ENCODE results near the gene OAT. TPM values are rescaled to one million over a fixed set of nuclear protein-coding genes. Genes with fewer than 3 reads are reported as not detected.

The OAT gene
- total and polyA plus RNA-seq, 9 donors = 76.5 to 125 (median 94.5) TPM

GRCh38 chr10:124353091-124353815 is 65.5 kb downstream of the OAT start:
- DNase-seq = no peak
- no peaks in the 10 kb centered on the region for H3K36me3 ChIP-seq
- intact Hi-C loops (cut with DNase I) = no loop called here
- no peak overlapping the region for H3K27ac ChIP-seq
- H3K4me3 ChIP-seq = no peak overlapping the region
- H3K27me3 ChIP-seq = no peaks in the 10 kb centered on the region
- H3K4me1 ChIP-seq (ENCODE audit: insufficient read depth) = peaks cover 2% of the 10 kb centered on the region
- TF ChIP-seq EP300 (IDR thresholded peaks at IDR 0.05) (no peak), POLR2A (IDR thresholded peaks at IDR 0.05) (no peak)
- TF ChIP-seq, protein P1, sequence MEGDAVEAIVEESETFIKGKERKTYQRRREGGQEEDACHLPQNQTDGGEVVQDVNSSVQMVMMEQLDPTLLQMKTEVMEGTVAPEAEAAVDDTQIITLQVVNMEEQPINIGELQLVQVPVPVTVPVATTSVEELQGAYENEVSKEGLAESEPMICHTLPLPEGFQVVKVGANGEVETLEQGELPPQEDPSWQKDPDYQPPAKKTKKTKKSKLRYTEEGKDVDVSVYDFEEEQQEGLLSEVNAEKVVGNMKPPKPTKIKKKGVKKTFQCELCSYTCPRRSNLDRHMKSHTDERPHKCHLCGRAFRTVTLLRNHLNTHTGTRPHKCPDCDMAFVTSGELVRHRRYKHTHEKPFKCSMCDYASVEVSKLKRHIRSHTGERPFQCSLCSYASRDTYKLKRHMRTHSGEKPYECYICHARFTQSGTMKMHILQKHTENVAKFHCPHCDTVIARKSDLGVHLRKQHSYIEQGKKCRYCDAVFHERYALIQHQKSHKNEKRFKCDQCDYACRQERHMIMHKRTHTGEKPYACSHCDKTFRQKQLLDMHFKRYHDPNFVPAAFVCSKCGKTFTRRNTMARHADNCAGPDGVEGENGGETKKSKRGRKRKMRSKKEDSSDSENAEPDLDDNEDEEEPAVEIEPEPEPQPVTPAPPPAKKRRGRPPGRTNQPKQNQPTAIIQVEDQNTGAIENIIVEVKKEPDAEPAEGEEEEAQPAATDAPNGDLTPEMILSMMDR (IDR thresholded peaks at IDR 0.05) = no peak
- H3K9me3 ChIP-seq = no peaks in the 10 kb centered on the region
- 87 to 93% (median 91%) methylated on average over 15 of the region's 15 CpGs for WGBS, 3 donors

- no peaks in the 10 kb centered on the region for H3K27me3 ChIP-seq
Measured at GRCh38 chr10:124351481-124352220, 67.1 kb downstream of the OAT start.

GRCh38 chr10:124350806-124351205 is 67.9 kb downstream of the OAT start:
- Histone ChIP-seq H3K4me1 (ENCODE audit: insufficient read depth) (peaks cover 2% of the 10 kb centered on the region), H3K9me3 (no peaks in the 10 kb centered on the region), H3K27ac (no peak overlapping the region), H3K36me3 (no peaks in the 10 kb centered on the region), H3K4me3 (no peak overlapping the region), H3K27me3 (no peaks in the 10 kb centered on the region)
- DNase-seq = no peak
- 94 to 97% (median 96%) methylated on average over 8 of the region's 8 CpGs for WGBS, 3 donors
- no peak for TF ChIP-seq POLR2A (IDR thresholded peaks at IDR 0.05)
- TF ChIP-seq, protein P1 (IDR thresholded peaks at IDR 0.05) = no peak
- TF ChIP-seq EP300 (IDR thresholded peaks at IDR 0.05) = no peak
- intact Hi-C loops (cut with DNase I) = no loop called here

More at GRCh38 chr10:124351481-124352220, 67.1 kb downstream of the OAT start:
- no peak overlapping the region for H3K4me3 ChIP-seq
- WGBS, 3 donors = 87 to 93% (median 90%) methylated on average over 10 of the region's 10 CpGs
- TF ChIP-seq POLR2A (IDR thresholded peaks at IDR 0.05) = no peak
- TF ChIP-seq EP300 (IDR thresholded peaks at IDR 0.05) = no peak
- TF ChIP-seq, protein P1 (IDR thresholded peaks at IDR 0.05) = no peak
- H3K4me1 ChIP-seq (ENCODE audit: insufficient read depth) = peaks cover 2% of the 10 kb centered on the region
- intact Hi-C loops (cut with DNase I) = no loop called here
- H3K36me3 ChIP-seq = no peaks in the 10 kb centered on the region
- H3K27ac ChIP-seq = no peak overlapping the region
- DNase-seq = no peak
- no peaks in the 10 kb centered on the region for H3K9me3 ChIP-seq

- no peak overlapping the region for H3K27ac ChIP-seq
- H3K36me3 ChIP-seq = no peaks in the 10 kb centered on the region
- H3K9me3 ChIP-seq = no peaks in the 10 kb centered on the region
- no peak for DNase-seq
- peaks cover 2% of the 10 kb centered on the region for H3K4me1 ChIP-seq (ENCODE audit: insufficient read depth)
- no peak overlapping the region for H3K4me3 ChIP-seq
- 90 to 93% (median 91%) methylated on average over 5 of the region's 5 CpGs for WGBS, 3 donors
- TF ChIP-seq EP300 (IDR thresholded peaks at IDR 0.05) (no peak), POLR2A (IDR thresholded peaks at IDR 0.05) (no peak)
- TF ChIP-seq, protein P1 (IDR thresholded peaks at IDR 0.05) = no peak
- no peaks in the 10 kb centered on the region for H3K27me3 ChIP-seq
- intact Hi-C loops (cut with DNase I) = no loop called here
Measured at GRCh38 chr10:124349996-124350280, 68.8 kb downstream of the OAT start.
